Peyer's patch (tissue), 4 donors: ENCODE measurements around the gene YPEL4. TPM values are rescaled to one million over a fixed set of nuclear protein-coding genes. Genes with fewer than 3 reads are reported as not detected.

Source experiments
- DNase-seq, 3 donors: peaks; one replicate each; pipeline ENCODE4 v3.0.0-alpha.2; 2017 to 2019
- H3K27ac ChIP-seq, 4 donors: fragments of 200-600 bp; sonication (generic); one replicate each; pipeline ENCODE4 v1.5.1; 2016 to 2019
- H3K27me3 ChIP-seq, 2 donors: fragments of 200-600 bp; sonication (generic); one replicate each; pipeline ENCODE4 v1.5.1; 2019
- H3K36me3 ChIP-seq, 3 donors: fragments of 200-600 bp; sonication (generic); one replicate each; pipeline ENCODE4 v1.5.1; 2016 to 2019
- H3K4me1 ChIP-seq, 4 donors: fragments of 200-600 bp; sonication (generic); one replicate each; pipeline ENCODE4 v1.5.1; 2016 to 2019
- H3K4me3 ChIP-seq, 4 donors: fragments of 200-600 bp; sonication (generic); 1 replicate in 3 of 4; 2 replicates in 1 of 4; pipeline ENCODE4 v1.5.1; 2016 to 2019; ENCODE audit warnings: mild to moderate bottlenecking in 1 of 4
- H3K9me3 ChIP-seq, 4 donors: fragments of 200-600 bp; sonication (generic); one replicate each; pipeline ENCODE4 v1.5.1; 2016 to 2019; ENCODE audit warnings: mild to moderate bottlenecking in 1 of 4
- POLR2A ChIP-seq, 2 donors: fragments of 450-650 bp; IDR thresholded peaks; one replicate each; pipeline ENCODE4 v1.5.1; 2017; ENCODE audit warnings: antibody characterized with exemption in 2 of 2, mild to moderate bottlenecking in 2 of 2, moderate library complexity in 2 of 2
- total RNA-seq, 4 donors: library from RNA; depleted of rRNA; stranded (reverse); fragments of >200 nt; gene quantifications; one replicate each; pipeline ENCODE4 v1.1.0, GENCODE V29; 2016
- TF ChIP-seq, protein P1 (sequence below), 6 experiments: fragments of 450-650 bp in 4 of 6; fragments of 200-600 bp in 2 of 6; sonication (generic) in 1 of 6; IDR thresholded peaks; one replicate each; pipeline ENCODE4 v1.5.1; 2017 to 2019; ENCODE audit warnings: antibody characterized with exemption in 6 of 6, mild to moderate bottlenecking in 3 of 6, moderate library complexity in 1 of 6

Gene YPEL4
- total RNA-seq, 4 donors from 2014 or later = 0.35 to 2.5 (median 0.71) TPM

DNA sequence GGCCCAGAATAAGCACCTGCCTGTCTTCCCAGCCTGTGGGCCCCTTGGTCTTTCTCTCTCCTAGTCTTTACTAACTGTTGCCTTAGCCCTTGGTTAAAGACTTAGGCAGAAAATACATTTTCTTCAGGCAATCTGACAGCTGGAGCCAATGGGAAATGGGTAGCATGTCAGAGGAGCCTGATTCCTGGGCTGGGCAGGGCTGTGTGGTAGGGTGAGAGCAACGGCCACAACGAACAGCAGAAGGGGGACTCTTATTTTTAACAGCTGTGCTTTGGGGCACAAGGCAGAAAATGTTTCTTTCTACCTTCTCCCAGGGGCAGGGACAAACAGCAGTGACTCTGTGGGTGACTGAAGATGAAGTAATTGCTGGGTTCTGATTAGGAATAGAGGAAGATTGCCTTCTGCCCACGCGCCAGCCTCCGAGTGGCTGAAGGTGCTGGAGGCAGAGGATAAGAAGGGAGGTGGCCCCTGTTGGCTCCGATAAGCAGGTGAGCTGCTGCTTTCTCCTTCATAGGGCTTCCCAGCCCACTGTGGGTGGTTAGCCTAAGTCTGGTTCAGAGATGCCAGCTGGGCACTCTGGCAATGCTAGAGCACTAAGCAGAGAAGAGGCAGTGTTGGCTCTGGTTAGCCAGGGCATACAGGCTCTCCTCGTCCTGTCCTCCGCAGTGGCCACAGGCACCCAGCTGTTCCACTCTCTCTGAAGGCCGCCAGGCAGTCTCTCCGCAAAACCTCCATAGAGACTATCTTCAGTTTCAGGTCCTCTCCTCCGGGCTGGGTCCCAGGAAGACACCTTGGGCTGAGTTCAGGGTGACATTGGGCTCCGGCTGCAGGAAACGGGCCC lies 1.5 kb downstream of the YPEL4 start:
- peaks cover 0 to 24% (median 5%) of the 10 kb centered on the region in 4 donors for H3K4me1 ChIP-seq
- H3K36me3 ChIP-seq = no peaks in the 10 kb centered on the region
- DNase-seq = no peak
- H3K9me3 ChIP-seq = no peaks in the 10 kb centered on the region
- H3K4me3 ChIP-seq = peak overlapping the region in 1 of 4 donors; percentile 46
- TF ChIP-seq POLR2A (IDR thresholded peaks at IDR 0.05) = no peak
- TF ChIP-seq, protein P1, sequence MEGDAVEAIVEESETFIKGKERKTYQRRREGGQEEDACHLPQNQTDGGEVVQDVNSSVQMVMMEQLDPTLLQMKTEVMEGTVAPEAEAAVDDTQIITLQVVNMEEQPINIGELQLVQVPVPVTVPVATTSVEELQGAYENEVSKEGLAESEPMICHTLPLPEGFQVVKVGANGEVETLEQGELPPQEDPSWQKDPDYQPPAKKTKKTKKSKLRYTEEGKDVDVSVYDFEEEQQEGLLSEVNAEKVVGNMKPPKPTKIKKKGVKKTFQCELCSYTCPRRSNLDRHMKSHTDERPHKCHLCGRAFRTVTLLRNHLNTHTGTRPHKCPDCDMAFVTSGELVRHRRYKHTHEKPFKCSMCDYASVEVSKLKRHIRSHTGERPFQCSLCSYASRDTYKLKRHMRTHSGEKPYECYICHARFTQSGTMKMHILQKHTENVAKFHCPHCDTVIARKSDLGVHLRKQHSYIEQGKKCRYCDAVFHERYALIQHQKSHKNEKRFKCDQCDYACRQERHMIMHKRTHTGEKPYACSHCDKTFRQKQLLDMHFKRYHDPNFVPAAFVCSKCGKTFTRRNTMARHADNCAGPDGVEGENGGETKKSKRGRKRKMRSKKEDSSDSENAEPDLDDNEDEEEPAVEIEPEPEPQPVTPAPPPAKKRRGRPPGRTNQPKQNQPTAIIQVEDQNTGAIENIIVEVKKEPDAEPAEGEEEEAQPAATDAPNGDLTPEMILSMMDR (IDR thresholded peaks at IDR 0.05) = no peak
- H3K27ac ChIP-seq = no peak overlapping the region
- peaks cover 0 to 15% of the 10 kb centered on the region in 2 donors for H3K27me3 ChIP-seq

- H3K9me3 ChIP-seq = no peaks in the 10 kb centered on the region
- no peak overlapping the region for H3K4me3 ChIP-seq
- H3K27ac ChIP-seq = no peak overlapping the region
- peaks cover 0 to 15% of the 10 kb centered on the region in 2 donors for H3K27me3 ChIP-seq
- no peaks in the 10 kb centered on the region for H3K36me3 ChIP-seq
- peaks cover 0 to 24% (median 5%) of the 10 kb centered on the region in 4 donors for H3K4me1 ChIP-seq
- TF ChIP-seq, protein P1 (IDR thresholded peaks at IDR 0.05) = no peak
- TF ChIP-seq POLR2A (IDR thresholded peaks at IDR 0.05) = no peak
- DNase-seq = no peak
These were observed 2.3 kb downstream of the YPEL4 start for GRCh38 chr11:57647372-57647771.

DNA sequence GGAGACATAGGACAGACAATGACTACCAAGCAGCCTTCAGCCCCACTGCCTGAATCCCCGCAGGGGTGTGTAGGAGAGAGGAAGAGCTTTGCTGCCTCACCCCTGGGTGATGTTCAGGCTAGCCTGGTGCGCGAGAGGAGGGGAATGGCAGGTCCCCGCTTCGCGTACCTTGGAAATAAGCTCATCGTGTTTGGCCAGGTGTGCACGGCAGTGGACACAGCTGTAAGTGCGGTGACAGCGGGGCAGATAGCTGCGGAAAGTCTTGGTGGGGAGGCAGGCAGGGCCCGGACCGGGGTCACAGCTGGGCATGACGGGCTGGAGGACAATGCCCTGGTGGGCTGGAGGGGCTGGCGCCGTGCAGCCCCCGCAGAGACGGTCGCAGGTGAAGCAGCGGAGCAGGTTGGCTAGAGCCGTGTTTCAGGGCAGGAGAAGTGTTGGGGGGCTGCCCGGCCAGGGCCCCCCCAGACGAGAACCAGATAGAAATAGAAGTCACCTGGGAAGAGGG lies 2.9 kb downstream of the YPEL4 start:
- Histone ChIP-seq H3K4me1 (peaks cover 0 to 24% (median 5%) of the 10 kb centered on the region in 4 donors), H3K27ac (no peak overlapping the region), H3K36me3 (no peaks in the 10 kb centered on the region), H3K9me3 (no peaks in the 10 kb centered on the region), H3K4me3 (no peak overlapping the region), H3K27me3 (peaks cover 0 to 15% of the 10 kb centered on the region in 2 donors)
- TF ChIP-seq POLR2A (IDR thresholded peaks at IDR 0.05) = no peak
- TF ChIP-seq, protein P1 (IDR thresholded peaks at IDR 0.05) = no peak
- no peak for DNase-seq

DNA sequence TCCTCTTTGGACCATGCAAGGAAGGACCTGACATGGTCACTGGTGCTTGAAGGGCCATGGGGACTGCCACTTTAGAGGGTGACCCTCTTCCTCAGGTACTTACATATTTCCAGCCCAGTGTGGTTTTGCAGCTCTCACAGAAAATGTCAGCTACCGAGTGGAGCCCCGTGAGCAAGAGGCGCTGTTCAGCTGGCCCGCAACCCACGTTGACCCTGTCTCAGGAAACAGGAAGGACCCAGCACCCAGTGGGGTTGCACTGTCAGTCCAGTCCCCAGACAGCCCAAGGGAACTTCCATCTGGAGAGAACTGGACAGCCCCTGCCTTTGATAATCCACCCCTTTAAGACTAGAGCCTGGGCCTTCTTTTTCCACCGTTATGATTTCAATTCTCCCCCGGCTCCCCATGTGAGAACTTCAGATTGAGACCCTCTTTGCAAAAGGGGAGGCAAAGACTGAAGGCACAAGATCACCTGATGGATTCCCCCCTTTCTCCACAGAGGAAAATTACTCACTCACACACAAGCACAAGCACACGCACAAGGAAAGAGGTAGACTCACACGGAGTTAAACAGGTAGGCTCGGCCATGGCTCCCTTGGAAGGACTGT lies 3.4 kb downstream of the YPEL4 start:
- peaks cover 0 to 24% (median 5%) of the 10 kb centered on the region in 4 donors for H3K4me1 ChIP-seq
- TF ChIP-seq POLR2A (IDR thresholded peaks at IDR 0.05) = no peak
- TF ChIP-seq, protein P1 (IDR thresholded peaks at IDR 0.05) = no peak
- H3K27me3 ChIP-seq = peaks cover 0 to 15% of the 10 kb centered on the region in 2 donors
- H3K36me3 ChIP-seq = no peaks in the 10 kb centered on the region
- no peak overlapping the region for H3K27ac ChIP-seq
- no peak overlapping the region for H3K4me3 ChIP-seq
- H3K9me3 ChIP-seq = no peaks in the 10 kb centered on the region
- DNase-seq = no peak

GRCh38 chr11:57645689-57646085 lies 4.0 kb downstream of the YPEL4 start:
- DNase-seq = no peak
- no peak for TF ChIP-seq POLR2A (IDR thresholded peaks at IDR 0.05)
- TF ChIP-seq, protein P1 (IDR thresholded peaks at IDR 0.05) = no peak
- peak overlapping the region in 2 of 4 donors; percentile 25 to 39 for H3K27ac ChIP-seq
- H3K36me3 ChIP-seq = no peaks in the 10 kb centered on the region
- peaks cover 0 to 24% (median 5%) of the 10 kb centered on the region in 4 donors for H3K4me1 ChIP-seq
- peaks cover 0 to 15% of the 10 kb centered on the region in 2 donors for H3K27me3 ChIP-seq
- H3K4me3 ChIP-seq = no peak overlapping the region
- H3K9me3 ChIP-seq = no peaks in the 10 kb centered on the region
